ENCODE results near the gene RALGPS1. TPM values are rescaled to one million over a fixed set of nuclear protein-coding genes. Genes with fewer than 3 reads are reported as not detected.

RALGPS1 gene
- total RNA-seq, 6 donors from 2014 or later: 12.3 to 52.4 (median 17.1) TPM

- Histone ChIP-seq H3K4me1 (peaks cover 8 to 25% (median 18%) of the 10 kb centered on the region in 4 donors), H3K36me3 (no peaks in the 10 kb centered on the region), H3K27ac (peak overlapping the region in 1 of 4 donors; percentile 45), H3K27me3 (no peaks in the 10 kb centered on the region), H3K4me3 (no peak overlapping the region), H3K9me3 (no peaks in the 10 kb centered on the region)
- peak in 1 of 2 donors; percentile 15 for ATAC-seq (ENCODE audit: low FRiP score in 2 of 2)
- TF ChIP-seq CTCF (IDR thresholded peaks at IDR 0.05) (no peak), POLR2AphosphoS5 (IDR thresholded peaks at IDR 0.05) (no peak), EP300 (IDR thresholded peaks at IDR 0.05) (no peak), POLR2A (IDR thresholded peaks at IDR 0.05) (no peak)
- 77 to 89% methylated on average over 5 of the region's 5 CpGs for WGBS, 2 donors
- DNase-seq: no peak
These were observed 153.1 kb downstream of the RALGPS1 start for GRCh38 chr9:127067603-127068220.

GRCh38 chr9:127074561-127075548, 160.3 kb downstream of the RALGPS1 start:
- DNase-seq (no peak), ATAC-seq (ENCODE audit: low FRiP score in 2 of 2) (peak in 1 of 2 donors; percentile 49)
- peaks cover 19 to 31% (median 23%) of the 10 kb centered on the region in 4 donors for H3K4me1 ChIP-seq
- 64 to 69% methylated on average over 4 of the region's 4 CpGs for WGBS, 2 donors
- no peaks in the 10 kb centered on the region for H3K27me3 ChIP-seq
- peak overlapping the region in 1 of 4 donors; percentile 46 for H3K27ac ChIP-seq
- TF ChIP-seq POLR2AphosphoS5 (IDR thresholded peaks at IDR 0.05) (no peak), EP300 (IDR thresholded peaks at IDR 0.05) (no peak), CTCF (IDR thresholded peaks at IDR 0.05) (no peak), POLR2A (IDR thresholded peaks at IDR 0.05) (no peak)
- no peak overlapping the region for H3K4me3 ChIP-seq
- no peaks in the 10 kb centered on the region for H3K9me3 ChIP-seq
- H3K36me3 ChIP-seq: no peaks in the 10 kb centered on the region

- Histone ChIP-seq H3K9me3 (no peaks in the 10 kb centered on the region), H3K27me3 (no peaks in the 10 kb centered on the region), H3K4me3 (no peak overlapping the region), H3K36me3 (no peaks in the 10 kb centered on the region), H3K4me1 (peaks cover 19 to 31% (median 23%) of the 10 kb centered on the region in 4 donors), H3K27ac (peak overlapping the region in 1 of 4 donors; percentile 53)
- TF ChIP-seq POLR2AphosphoS5 (IDR thresholded peaks at IDR 0.05) (no peak), CTCF (IDR thresholded peaks at IDR 0.05) (no peak), POLR2A (IDR thresholded peaks at IDR 0.05) (no peak), EP300 (IDR thresholded peaks at IDR 0.05) (no peak)
- DNase-seq (no peak), ATAC-seq (ENCODE audit: low FRiP score in 2 of 2) (no peak)
- WGBS, 2 donors: 30 to 37% methylated on average over 2 of the region's 2 CpGs
These were observed 161.2 kb downstream of the RALGPS1 start for GRCh38 chr9:127075624-127076372.

GRCh38 chr9:127076860-127077643, 162.5 kb downstream of the RALGPS1 start:
- H3K27ac ChIP-seq: no peak overlapping the region
- no peaks in the 10 kb centered on the region for H3K27me3 ChIP-seq
- no peaks in the 10 kb centered on the region for H3K36me3 ChIP-seq
- no peak overlapping the region for H3K4me3 ChIP-seq
- H3K9me3 ChIP-seq: no peaks in the 10 kb centered on the region
- peak in 1 of 2 donors; percentile 14 for ATAC-seq (ENCODE audit: low FRiP score in 2 of 2)
- no peak for DNase-seq
- 72 to 79% methylated on average over 4 to 5 of the region's 5 CpGs for WGBS, 2 donors
- TF ChIP-seq EP300 (IDR thresholded peaks at IDR 0.05) (no peak), CTCF (IDR thresholded peaks at IDR 0.05) (no peak), POLR2AphosphoS5 (IDR thresholded peaks at IDR 0.05) (no peak), POLR2A (IDR thresholded peaks at IDR 0.05) (no peak)
- peaks cover 19 to 31% (median 23%) of the 10 kb centered on the region in 4 donors for H3K4me1 ChIP-seq
